ENCODE measurements around the gene VGLL2. TPM values are rescaled to one million over a fixed set of nuclear protein-coding genes. Genes with fewer than 3 reads are reported as not detected.

VGLL2 gene
- total RNA-seq, 1 experiment from 2014 or later = not detected

- H3K4me1 Mint-ChIP-seq (ENCODE audit: insufficient read depth, unreplicated experiment) = peaks cover 12% of the 10 kb centered on the region
- no peaks in the 10 kb centered on the region for H3K36me3 Mint-ChIP-seq (ENCODE audit: insufficient read depth, unreplicated experiment)
- H3K4me3 Mint-ChIP-seq (ENCODE audit: unreplicated experiment) = no peak overlapping the region
- ChIA-PET CTCF (no interaction called here), POLR2A (no interaction called here)
- TF ChIP-seq CTCF (IDR thresholded peaks at IDR 0.05; ENCODE audit: unreplicated experiment) = no peak
- no peak overlapping the region for H3K27ac Mint-ChIP-seq (ENCODE audit: low read depth, unreplicated experiment)
- H3K9me3 Mint-ChIP-seq (ENCODE audit: unreplicated experiment) = no peaks in the 10 kb centered on the region
- peaks cover 97% of the 10 kb centered on the region for H3K27me3 Mint-ChIP-seq (ENCODE audit: insufficient read depth, unreplicated experiment)
- BruUV-seq (replicated peaks) = no TSS peak
- intact Hi-C loops (cut with micrococcal nuclease) = loop anchor here (10.0 kb wide), 1 partner anchor 295 kb away; no protein-coding TSS in a partner anchor
- DNase-seq (ENCODE audit: unreplicated experiment) = no peak
Measured at GRCh38 chr6:117269638-117270054, 4.3 kb downstream of the VGLL2 start.

DNA sequence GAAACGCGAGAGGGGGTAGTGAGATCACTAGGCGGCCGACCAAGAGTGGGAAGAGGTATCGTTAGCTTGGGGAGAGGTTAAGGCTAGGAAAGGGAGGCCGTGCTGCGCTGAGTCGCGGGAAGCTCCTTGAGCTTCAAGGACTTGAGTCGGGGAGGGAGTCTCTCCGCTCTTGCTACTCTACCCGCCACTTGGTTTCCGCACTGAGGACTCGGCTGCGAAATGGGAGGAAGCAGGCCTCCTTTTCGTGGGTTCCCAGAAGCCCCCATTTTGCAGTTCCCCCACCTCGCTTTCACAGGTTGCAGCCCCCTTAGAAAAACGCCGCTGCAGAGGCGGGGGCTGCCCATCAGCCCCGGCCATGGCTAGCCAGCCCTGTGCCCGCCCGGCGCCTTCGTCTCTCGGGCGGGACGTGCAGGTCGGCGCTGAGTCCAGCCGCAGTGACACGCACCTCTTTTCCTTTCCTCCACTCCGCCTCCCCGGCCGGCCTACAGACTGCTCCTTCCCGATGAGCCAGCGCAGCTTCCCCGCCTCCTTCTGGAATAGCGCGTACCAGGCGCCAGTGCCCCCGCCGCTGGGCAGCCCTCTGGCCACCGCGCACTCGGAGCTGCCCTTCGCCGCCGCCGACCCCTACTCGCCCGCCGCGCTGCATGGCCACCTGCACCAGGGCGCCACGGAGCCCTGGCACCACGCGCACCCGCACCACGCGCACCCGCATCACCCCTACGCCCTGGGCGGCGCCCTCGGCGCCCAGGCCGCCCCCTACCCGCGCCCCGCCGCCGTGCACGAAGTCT is 4.9 kb downstream of the VGLL2 start:
- peaks cover 97% of the 10 kb centered on the region for H3K27me3 Mint-ChIP-seq (ENCODE audit: insufficient read depth, unreplicated experiment)
- BruUV-seq (replicated peaks) = no TSS peak
- no peak for TF ChIP-seq CTCF (IDR thresholded peaks at IDR 0.05; ENCODE audit: unreplicated experiment)
- H3K27ac Mint-ChIP-seq (ENCODE audit: low read depth, unreplicated experiment) = no peak overlapping the region
- no peak overlapping the region for H3K4me3 Mint-ChIP-seq (ENCODE audit: unreplicated experiment)
- H3K36me3 Mint-ChIP-seq (ENCODE audit: insufficient read depth, unreplicated experiment) = no peaks in the 10 kb centered on the region
- ChIA-PET CTCF (interaction anchor here (0.6 to 0.7 kb wide), 2 partner anchors 65 to 347 kb away, joined by 3 to 4 read pairs; no protein-coding TSS in a partner anchor), POLR2A (no interaction called here)
- H3K9me3 Mint-ChIP-seq (ENCODE audit: unreplicated experiment) = no peaks in the 10 kb centered on the region
- peaks cover 6% of the 10 kb centered on the region for H3K4me1 Mint-ChIP-seq (ENCODE audit: insufficient read depth, unreplicated experiment)
- intact Hi-C loops (cut with micrococcal nuclease) = loop anchor here (10.0 kb wide), 1 partner anchor 295 kb away; no protein-coding TSS in a partner anchor
- no peak for DNase-seq (ENCODE audit: unreplicated experiment)

DNA sequence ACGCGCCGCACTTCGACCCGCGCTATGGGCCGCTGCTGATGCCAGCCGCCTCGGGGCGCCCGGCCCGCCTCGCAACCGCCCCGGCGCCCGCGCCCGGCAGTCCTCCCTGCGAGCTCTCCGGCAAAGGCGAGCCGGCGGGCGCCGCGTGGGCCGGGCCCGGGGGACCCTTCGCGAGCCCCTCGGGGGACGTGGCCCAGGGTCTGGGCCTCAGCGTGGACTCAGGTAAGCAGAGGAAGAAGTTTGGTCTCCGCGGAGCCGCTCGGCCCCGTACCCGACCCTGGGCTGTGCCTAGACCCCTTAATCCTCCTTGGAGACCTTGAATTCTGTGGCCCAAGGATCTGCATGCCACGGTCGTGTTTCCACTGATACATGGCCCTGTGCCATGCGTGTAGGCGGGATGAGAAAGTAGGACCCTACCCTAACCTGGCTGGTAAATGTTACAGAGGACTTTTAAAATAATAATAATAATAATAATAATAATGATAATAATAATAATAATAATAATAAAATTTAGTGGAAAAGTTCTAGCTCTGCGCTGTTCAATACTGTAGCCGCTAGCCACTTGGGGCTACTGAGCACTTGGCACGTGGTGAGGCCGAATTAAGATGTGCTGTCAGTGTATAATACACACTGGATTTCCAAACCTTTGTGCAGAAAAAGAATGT is 5.6 kb downstream of the VGLL2 start:
- Mint-ChIP-seq H3K4me1 (ENCODE audit: insufficient read depth, unreplicated experiment) (peaks cover 5% of the 10 kb centered on the region), H3K27me3 (ENCODE audit: insufficient read depth, unreplicated experiment) (peaks cover 97% of the 10 kb centered on the region), H3K9me3 (ENCODE audit: unreplicated experiment) (no peaks in the 10 kb centered on the region), H3K4me3 (ENCODE audit: unreplicated experiment) (no peak overlapping the region), H3K36me3 (ENCODE audit: insufficient read depth, unreplicated experiment) (no peaks in the 10 kb centered on the region), H3K27ac (ENCODE audit: low read depth, unreplicated experiment) (no peak overlapping the region)
- TF ChIP-seq CTCF (IDR thresholded peaks at IDR 0.05; ENCODE audit: unreplicated experiment) = no peak
- intact Hi-C loops (cut with micrococcal nuclease) = loop anchor here (10.0 kb wide), 1 partner anchor 296 kb away; no protein-coding TSS in a partner anchor
- CTCF ChIA-PET = interaction anchor here (0.7 kb wide), 1 partner anchor 66 kb away, joined by 3 read pairs; no protein-coding TSS in a partner anchor
- POLR2A ChIA-PET = no interaction called here
- no peak for DNase-seq (ENCODE audit: unreplicated experiment)
- no TSS peak for BruUV-seq (replicated peaks)

All from MCF 10A (cell line).